Omental fat pad (tissue), 4 donors: ENCODE measurements around the gene MEI1. TPM values are rescaled to one million over a fixed set of nuclear protein-coding genes. Genes with fewer than 3 reads are reported as not detected.
A peak's percentile ranks its signal among the peaks of the same experiment; 100 is the strongest.

Experiments used
- ATAC-seq: fragments of 150-250 bp; one replicate; pipeline ENCODE4 v1.9.1; 2016; ENCODE audit warnings: mild to moderate bottlenecking, moderate library complexity; ENCODE audit not compliant: low FRiP score
- DNase-seq: peaks from one replicate; pipeline ENCODE4 v3.0.0-alpha.2; 2019; ENCODE audit warnings: low spot score
- CTCF ChIP-seq, 3 donors: fragments of 450-650 bp; IDR thresholded peaks; one replicate each; pipeline ENCODE4 v1.5.1; 2016 to 2017; ENCODE audit warnings: antibody characterized with exemption in 3 of 3, mild to moderate bottlenecking in 3 of 3, moderate library complexity in 2 of 3
- total RNA-seq, 4 donors: library from RNA; depleted of rRNA; stranded (reverse); fragments of >200 nt; gene quantifications; one replicate each; pipeline ENCODE4 v1.1.0, GENCODE V29; 2016

Gene MEI1
- total RNA-seq, 4 donors from 2014 or later, result 2.3 to 16.9 (median 2.6) TPM

GRCh38 chr22:41800348-41801146, 101.2 kb downstream of the MEI1 start, which contains the start of gene CCDC134:
Gene CCDC134 (plus strand): TSS chr22:41800679. CDS start chr22:41808891, 8,212 bp downstream.
- DNase-seq (peak; percentile 71), ATAC-seq (peak; percentile 95)
- no peak for TF ChIP-seq CTCF (IDR thresholded peaks at IDR 0.05)

- DNase-seq (no peak), ATAC-seq (no peak)
- no peak for TF ChIP-seq CTCF (IDR thresholded peaks at IDR 0.05)
Measured at GRCh38 chr22:41801147-41801819, 102.0 kb downstream of the MEI1 start.

- ATAC-seq (no peak), DNase-seq (no peak)
- TF ChIP-seq CTCF (IDR thresholded peaks at IDR 0.05), result no peak
Measured at GRCh38 chr22:41801886-41802285, 102.6 kb downstream of the MEI1 start.

- no peak for ATAC-seq
- no peak for DNase-seq
- no peak for TF ChIP-seq CTCF (IDR thresholded peaks at IDR 0.05)
Measured at GRCh38 chr22:41805639-41806038, 106.3 kb downstream of the MEI1 start.

- no peak for DNase-seq
- no peak for TF ChIP-seq CTCF (IDR thresholded peaks at IDR 0.05)
- ATAC-seq, result no peak
Measured at GRCh38 chr22:41808400-41808799, 109.1 kb downstream of the MEI1 start.

- DNase-seq (no peak), ATAC-seq (no peak)
- no peak for TF ChIP-seq CTCF (IDR thresholded peaks at IDR 0.05)
Measured at GRCh38 chr22:41810022-41810421, 110.7 kb downstream of the MEI1 start.
